HepG2 (cell line): ENCODE measurements around the gene KRTCAP2. TPM values are rescaled to one million over a fixed set of nuclear protein-coding genes. Genes with fewer than 3 reads are reported as not detected.

Experiments
- ATAC-seq: fragments of 200-7000 bp; cut with Tn5 transposase; 3 replicates; pipeline ENCODE4 v1.9.1; 2020; ENCODE audit warnings: mild to moderate bottlenecking, moderate library complexity
- BruUV-seq: library from RNA; stranded (reverse); fragments of 400-500 nt; replicated peaks from 2 replicates; lab custom pipeline; 2021; lab: Mats Ljungman, UMichigan
- CTCF ChIA-PET: fragments of 300-600 bp; formaldehyde crosslinking; extraction: SDS; loops from one replicate; lab custom pipeline; 2021; ENCODE audit warnings: low total read pairs, inconsistent platforms, low intra/inter-chr PET ratio; lab: Yijun Ruan, JAX
- POLR2A ChIA-PET: fragments of 350-600 bp; sonication (Branson Sonifier 250); formaldehyde crosslinking; loops from one replicate; lab custom pipeline; 2020; ENCODE audit warnings: antibody characterized with exemption, inconsistent platforms; lab: Yijun Ruan, JAX
- DNase-seq: peaks from one replicate; pipeline ENCODE4 v3.0.0-alpha.2; 2015; ENCODE audit warnings: low spot score
- FAIRE-seq: peaks from 3 replicates; lab custom pipeline; 2011; peaks lifted over from hg19 to GRCh38; lab: Jason Lieb, UNC
- H2AFZ ChIP-seq: one replicate; pipeline ENCODE4 v1.6.1; 2011; ENCODE audit warnings: low read length, inconsistent platforms
- H3K27ac ChIP-seq: fragments of 300-600 bp; 3 replicates; pipeline ENCODE4 v1.8.0; 2011; ENCODE audit warnings: mixed run types, mild to moderate bottlenecking, mixed read lengths, low read length, inconsistent platforms; ENCODE audit not compliant: insufficient read depth; ENCODE audit errors: extremely low read length
- H3K27me3 ChIP-seq, 2 experiments: fragments of 200-600 bp in 1 of 2; 2 replicates in 1 of 2; 3 replicates in 1 of 2; pipeline versions ENCODE4 v1.6.0 to v1.8.0; 2011; ENCODE audit warnings: low read length in 2 of 2, mild to moderate bottlenecking in 2 of 2, moderate library complexity in 2 of 2, inconsistent platforms in 1 of 2; ENCODE audit not compliant: insufficient read depth in 2 of 2, control insufficient read depth in 1 of 2
- H3K36me3 ChIP-seq, 2 experiments: fragments of 200-600 bp in 1 of 2; replicated peaks in 1 of 2; 2 replicates in 1 of 2; 3 replicates in 1 of 2; pipeline versions ENCODE4 v1.5.1 to v1.8.0; 2011; ENCODE audit warnings: low read length in 2 of 2, inconsistent platforms in 1 of 2; ENCODE audit not compliant: insufficient read depth in 2 of 2, control insufficient read depth in 1 of 2
- H3K4me1 ChIP-seq: 2 replicates; pipeline ENCODE4 v1.5.1; 2012; ENCODE audit warnings: low read length, inconsistent platforms; ENCODE audit not compliant: insufficient read depth
- H3K4me2 ChIP-seq: 2 replicates; pipeline ENCODE4 v1.6.0; 2011; ENCODE audit warnings: low read depth, low read length, inconsistent platforms
- H3K4me3 ChIP-seq, 3 experiments: fragments of 200-600 bp in 1 of 3; sonication (generic), shearing (Covaris generic) in 1 of 3; replicated peaks in 1 of 3; 2 replicates each; pipeline ENCODE4 v1.5.1; 2011 to 2016; ENCODE audit warnings: low read length in 3 of 3, inconsistent platforms in 2 of 3, low read depth in 2 of 3, mild to moderate bottlenecking in 2 of 3, control low read depth in 1 of 3, mixed read lengths in 1 of 3; ENCODE audit not compliant: insufficient read depth in 1 of 3
- H3K79me2 ChIP-seq: one replicate; pipeline ENCODE4 v1.6.1; 2011; ENCODE audit warnings: low read length, inconsistent platforms; ENCODE audit not compliant: insufficient read depth
- H3K9ac ChIP-seq: 2 replicates; pipeline ENCODE4 v1.6.0; 2011; ENCODE audit warnings: mild to moderate bottlenecking, low read depth, low read length, inconsistent platforms; ENCODE audit not compliant: insufficient read depth
- H3K9me3 ChIP-seq: 2 replicates; pipeline ENCODE4 v1.5.1; 2012; ENCODE audit warnings: mild to moderate bottlenecking, low read length
- H4K20me1 ChIP-seq: 2 replicates; pipeline ENCODE4 v1.6.0; 2011; ENCODE audit warnings: inconsistent platforms, mild to moderate bottlenecking, low read length, moderate library complexity; ENCODE audit not compliant: insufficient read depth
- DNMT3B ChIP-seq: conservative IDR thresholded peaks from 2 replicates; pipeline ENCODE4 v1.6.1; 2016; ENCODE audit warnings: missing biosample characterization, control low read depth
- FOXA1 ChIP-seq, 2 experiments: fragments of 450-650 bp in 1 of 2; sonication (generic) in 1 of 2; formaldehyde crosslinking in 1 of 2; IDR thresholded peaks; 2 replicates each; pipeline versions ENCODE4 v1.4.0 to v1.6.1; 2016 to 2020; ENCODE audit warnings: missing genetic modification reagents in 1 of 2
- HNF4G ChIP-seq, 2 experiments: sonication (generic) in 1 of 2; formaldehyde crosslinking in 1 of 2; IDR thresholded peaks; 2 replicates each; pipeline versions ENCODE4 v1.4.0 to v1.6.1; 2011 to 2020; ENCODE audit warnings: borderline replicate concordance in 2 of 2, low read depth in 2 of 2, mild to moderate bottlenecking in 2 of 2, low read length in 1 of 2, missing genetic modification reagents in 1 of 2, moderate library complexity in 1 of 2
- HNRNPH1 ChIP-seq: fragments of 200-400 bp; formaldehyde crosslinking; optimal IDR thresholded peaks from 2 replicates; pipeline ENCODE3; 2017; ENCODE audit warnings: mild to moderate bottlenecking, low read depth, low read length
- POLR2G ChIP-seq: fragments of 200-400 bp; formaldehyde crosslinking; IDR thresholded peaks from 2 replicates; pipeline ENCODE4 v1.6.1; 2018; ENCODE audit warnings: mild to moderate bottlenecking, low read depth, low read length, moderate library complexity
- RBFOX2 ChIP-seq: fragments of 200-400 bp; formaldehyde crosslinking; IDR thresholded peaks from 2 replicates; pipeline ENCODE4 v1.6.1; 2017; ENCODE audit warnings: low read depth, mild to moderate bottlenecking, low read length
- SNAPC2 ChIP-seq: sonication (generic); formaldehyde crosslinking; IDR thresholded peaks from 2 replicates; pipeline ENCODE4 v1.8.1; 2022; ENCODE audit warnings: mild to moderate bottlenecking, missing genetic modification reagents
- ZNF230 ChIP-seq: sonication (generic); formaldehyde crosslinking; IDR thresholded peaks from 2 replicates; pipeline ENCODE4 v1.4.0; 2020; ENCODE audit warnings: mild to moderate bottlenecking, missing genetic modification reagents
- ZNF234 ChIP-seq: sonication (generic); formaldehyde crosslinking; conservative IDR thresholded peaks from 2 replicates; pipeline ENCODE4 v1.5.1; 2020; ENCODE audit warnings: mild to moderate bottlenecking, missing genetic modification reagents
- ZNF251 ChIP-seq: sonication (generic); formaldehyde crosslinking; IDR thresholded peaks from 2 replicates; pipeline ENCODE4 v1.9.0; 2021; ENCODE audit warnings: mild to moderate bottlenecking, missing genetic modification reagents
- ZNF672 ChIP-seq: sonication (generic); formaldehyde crosslinking; IDR thresholded peaks from 2 replicates; pipeline ENCODE4 v1.8.1; 2022; ENCODE audit warnings: missing genetic modification reagents
- ZNF781 ChIP-seq: sonication (generic); formaldehyde crosslinking; IDR thresholded peaks from 2 replicates; pipeline ENCODE4 v1.5.1; 2020; ENCODE audit warnings: borderline replicate concordance, mild to moderate bottlenecking, missing genetic modification reagents; ENCODE audit errors: not compliant biosample characterization
- ZNF790 ChIP-seq: sonication (generic); formaldehyde crosslinking; IDR thresholded peaks from 2 replicates; pipeline ENCODE4 v1.8.0; 2022; ENCODE audit warnings: missing genetic modification reagents, mild to moderate bottlenecking, borderline replicate concordance
- ZSCAN22 ChIP-seq: sonication (generic); formaldehyde crosslinking; IDR thresholded peaks from 2 replicates; pipeline ENCODE4 v1.4.0; 2020; ENCODE audit warnings: mild to moderate bottlenecking, missing genetic modification reagents
- WGBS: methylation state at CpG from one replicate; pipeline ENCODE4 v1.1.6; 2017; ENCODE audit warnings: low lambda C conversion rate; 5-methylcytosine and 5-hydroxymethylcytosine counted together
- in situ Hi-C: cut with HindIII; loops from 2 replicates; pipeline ENCODE4 v1.10.0; 2017; ENCODE audit warnings: low pct_unique_long_range_greater_than_20kb; ENCODE audit not compliant: extremely low pct_ligation_motif_present
- intact Hi-C: fragments of 100-400 bp; cut with micrococcal nuclease; formaldehyde crosslinking; loops from one replicate; pipeline ENCODE4 v1.10.0; 2022; ENCODE audit not compliant: unreplicated experiment
- polyA plus RNA-seq, 8 experiments: library from polyadenylated mRNA; depleted of rRNA in 3 of 8; stranded (reverse) in 7 of 8; unstranded in 1 of 8; fragments of >200 nt; fragmentation: Illumina TruSeq in 4 of 8; extraction: Trizol in 4 of 8; gene quantifications; 2 replicates each; pipeline versions ENCODE4 v1.2.1 to v1.2.3, GENCODE V29; 2011 to 2016; ENCODE audit warnings: low read depth in 4 of 8, missing spikeins in 1 of 8, mixed read lengths in 1 of 8; ENCODE audit not compliant: insufficient read depth in 1 of 8
- total RNA-seq, 5 experiments: library from RNA; depleted of rRNA; stranded (reverse); fragments of >200 nt; fragmentation: Illumina TruSeq; extraction: Trizol; gene quantifications; 2 replicates each; pipeline ENCODE4 v1.2.3, GENCODE V29; 2016; ENCODE audit warnings: low read depth in 1 of 5
- TF ChIP-seq, protein P1 (sequence below): sonication (generic); formaldehyde crosslinking; IDR thresholded peaks from 2 replicates; pipeline ENCODE4 v1.4.0; 2020; ENCODE audit warnings: missing genetic modification reagents, borderline replicate concordance
- TF ChIP-seq, protein P2 (sequence below): sonication (generic); formaldehyde crosslinking; conservative IDR thresholded peaks from 2 replicates; pipeline ENCODE4 v1.4.0; 2020; ENCODE audit warnings: missing genetic modification reagents
- TF ChIP-seq, protein P3 (sequence below): IDR thresholded peaks from 2 replicates; pipeline ENCODE4 v1.6.1; 2016; ENCODE audit warnings: missing genetic modification reagents, missing compliant biosample characterization

Gene KRTCAP2
- total and polyA plus RNA-seq, 2 of the 13 experiments (the other 11 are each of a cell fraction or from before 2014, with no cell fraction given), result 77.3 to 79.4 TPM

DNA sequence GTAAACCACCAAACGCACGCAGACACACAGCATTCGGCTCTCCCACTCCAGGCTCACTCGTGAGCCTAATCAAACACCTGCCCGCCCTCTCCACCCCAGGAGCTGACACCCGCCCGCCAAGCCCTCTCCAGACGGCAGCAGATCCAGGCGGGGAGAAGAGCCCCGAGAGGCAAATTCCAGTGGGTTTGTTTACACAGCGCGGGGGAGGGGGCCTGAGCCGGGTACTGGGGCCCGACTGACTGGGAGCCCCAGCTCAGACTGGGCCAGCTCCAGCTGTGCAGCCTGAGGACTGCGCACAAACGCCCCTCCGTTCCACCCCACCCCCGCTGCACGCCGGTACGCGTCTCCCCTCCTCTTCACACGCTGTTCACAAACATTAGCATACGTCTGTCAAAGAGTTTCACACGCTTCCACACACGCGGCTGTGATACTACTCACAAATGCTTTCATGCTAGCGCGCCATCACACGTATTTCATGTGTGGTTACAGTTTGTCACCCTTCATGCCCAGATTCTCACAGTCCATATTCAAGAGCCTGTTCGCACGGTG, 46.5 kb downstream of the KRTCAP2 start:
- Histone ChIP-seq H3K9ac (peak overlapping the region; percentile 99), H3K4me2 (peak overlapping the region; percentile 86), H3K79me2 (peaks cover 48% of the 10 kb centered on the region), H3K9me3 (no peaks in the 10 kb centered on the region), H4K20me1 (peaks cover 25% of the 10 kb centered on the region), H3K36me3 (peaks cover 4 to 18% of the 10 kb centered on the region in 2 experiments; a peak in 4 of 5 replicates), H3K4me3 (peak overlapping the region; percentile 96 to 99 (median 99)), H3K4me1 (peaks cover 39% of the 10 kb centered on the region), H3K27ac (peak overlapping the region; percentile 100), H2AFZ (no peak overlapping the region), H3K27me3 (no peaks in the 10 kb centered on the region; a peak in 1 of 5 replicates)
- DNase-seq, result peak; percentile 88
- WGBS, result 0% methylated on average over 17 of the region's 32 CpGs
- in situ Hi-C loops, result loop anchor here (5.0 kb wide), 1 partner anchor 34 kb away; no protein-coding TSS in a partner anchor
- BruUV-seq, result TSS peak; percentile 96
- peak; percentile 65 for ATAC-seq
- FAIRE-seq, result no peak
- intact Hi-C loops, result loop anchor here (1.0 to 5.0 kb wide), 5 partner anchors 9 to 956 kb away; partner anchors contain the start of genes MEX3A and SLC50A1
- CTCF ChIA-PET, result no interaction called here
- POLR2A ChIA-PET, result interaction anchor here (0.8 to 6.4 kb wide), 28 partner anchors 9 to 195 kb away, joined by 3 to 144 read pairs (median 6); partner anchors contain the start of genes ADAM15, CKS1B, DPM3 and FDPS
- TF ChIP-seq, protein P1, sequence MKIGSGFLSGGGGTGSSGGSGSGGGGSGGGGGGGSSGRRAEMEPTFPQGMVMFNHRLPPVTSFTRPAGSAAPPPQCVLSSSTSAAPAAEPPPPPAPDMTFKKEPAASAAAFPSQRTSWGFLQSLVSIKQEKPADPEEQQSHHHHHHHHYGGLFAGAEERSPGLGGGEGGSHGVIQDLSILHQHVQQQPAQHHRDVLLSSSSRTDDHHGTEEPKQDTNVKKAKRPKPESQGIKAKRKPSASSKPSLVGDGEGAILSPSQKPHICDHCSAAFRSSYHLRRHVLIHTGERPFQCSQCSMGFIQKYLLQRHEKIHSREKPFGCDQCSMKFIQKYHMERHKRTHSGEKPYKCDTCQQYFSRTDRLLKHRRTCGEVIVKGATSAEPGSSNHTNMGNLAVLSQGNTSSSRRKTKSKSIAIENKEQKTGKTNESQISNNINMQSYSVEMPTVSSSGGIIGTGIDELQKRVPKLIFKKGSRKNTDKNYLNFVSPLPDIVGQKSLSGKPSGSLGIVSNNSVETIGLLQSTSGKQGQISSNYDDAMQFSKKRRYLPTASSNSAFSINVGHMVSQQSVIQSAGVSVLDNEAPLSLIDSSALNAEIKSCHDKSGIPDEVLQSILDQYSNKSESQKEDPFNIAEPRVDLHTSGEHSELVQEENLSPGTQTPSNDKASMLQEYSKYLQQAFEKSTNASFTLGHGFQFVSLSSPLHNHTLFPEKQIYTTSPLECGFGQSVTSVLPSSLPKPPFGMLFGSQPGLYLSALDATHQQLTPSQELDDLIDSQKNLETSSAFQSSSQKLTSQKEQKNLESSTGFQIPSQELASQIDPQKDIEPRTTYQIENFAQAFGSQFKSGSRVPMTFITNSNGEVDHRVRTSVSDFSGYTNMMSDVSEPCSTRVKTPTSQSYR (CRISPR knock-in tag), result peak; percentile 77
- TF ChIP-seq ZNF672 (CRISPR knock-in tag) (0 out of 2 replicates have a peak, but pooled peaks have one; percentile 9), ZNF781 (peak; percentile 33), SNAPC2 (CRISPR knock-in tag) (peak; percentile 87; the same call in 1 of the 2 replicates), ZSCAN22 (0 out of 2 replicates have a peak, but pooled peaks have one; percentile 64), HNRNPH1 (peak; percentile 72), HNF4G (IDR thresholded peaks at IDR 0.05; ENCODE audit: borderline replicate concordance, low read depth, low read length) (peak; percentile 60; the same call in 1 of the 2 replicates), HNF4G (CRISPR knock-in tag; IDR thresholded peaks at IDR 0.05; ENCODE audit: borderline replicate concordance, low read depth) (no peak), ZNF234 (CRISPR knock-in tag) (no peak), DNMT3B (CRISPR knock-in tag) (0 out of 2 replicates have a peak, but pooled peaks have one; percentile 20), ZNF790 (CRISPR knock-in tag) (peak; percentile 62; the same call in 1 of the 2 replicates), FOXA1 (IDR thresholded peaks at IDR 0.05) (peak; percentile 40; the same call in 1 of the 2 replicates), FOXA1 (CRISPR knock-in tag; IDR thresholded peaks at IDR 0.05) (peak; percentile 91), ZNF230 (CRISPR knock-in tag) (peak; percentile 94; the same call in 1 of the 2 replicates), POLR2G (peak; percentile 71), ZNF251 (0 out of 2 replicates have a peak, but pooled peaks have one; percentile 62), RBFOX2 (peak; percentile 73)
- TF ChIP-seq, protein P2, sequence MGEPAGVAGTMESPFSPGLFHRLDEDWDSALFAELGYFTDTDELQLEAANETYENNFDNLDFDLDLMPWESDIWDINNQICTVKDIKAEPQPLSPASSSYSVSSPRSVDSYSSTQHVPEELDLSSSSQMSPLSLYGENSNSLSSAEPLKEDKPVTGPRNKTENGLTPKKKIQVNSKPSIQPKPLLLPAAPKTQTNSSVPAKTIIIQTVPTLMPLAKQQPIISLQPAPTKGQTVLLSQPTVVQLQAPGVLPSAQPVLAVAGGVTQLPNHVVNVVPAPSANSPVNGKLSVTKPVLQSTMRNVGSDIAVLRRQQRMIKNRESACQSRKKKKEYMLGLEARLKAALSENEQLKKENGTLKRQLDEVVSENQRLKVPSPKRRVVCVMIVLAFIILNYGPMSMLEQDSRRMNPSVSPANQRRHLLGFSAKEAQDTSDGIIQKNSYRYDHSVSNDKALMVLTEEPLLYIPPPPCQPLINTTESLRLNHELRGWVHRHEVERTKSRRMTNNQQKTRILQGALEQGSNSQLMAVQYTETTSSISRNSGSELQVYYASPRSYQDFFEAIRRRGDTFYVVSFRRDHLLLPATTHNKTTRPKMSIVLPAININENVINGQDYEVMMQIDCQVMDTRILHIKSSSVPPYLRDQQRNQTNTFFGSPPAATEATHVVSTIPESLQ (CRISPR knock-in tag), result no peak
- TF ChIP-seq, protein P3, sequence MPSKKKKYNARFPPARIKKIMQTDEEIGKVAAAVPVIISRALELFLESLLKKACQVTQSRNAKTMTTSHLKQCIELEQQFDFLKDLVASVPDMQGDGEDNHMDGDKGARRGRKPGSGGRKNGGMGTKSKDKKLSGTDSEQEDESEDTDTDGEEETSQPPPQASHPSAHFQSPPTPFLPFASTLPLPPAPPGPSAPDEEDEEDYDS (CRISPR knock-in tag), result no peak
